ENCODE data around the gene NYNRIN. TPM values are rescaled to one million over a fixed set of nuclear protein-coding genes. Genes with fewer than 3 reads are reported as not detected.

Gene NYNRIN
- total RNA-seq, 1 experiment from 2014 or later: 16.6 TPM

DNA sequence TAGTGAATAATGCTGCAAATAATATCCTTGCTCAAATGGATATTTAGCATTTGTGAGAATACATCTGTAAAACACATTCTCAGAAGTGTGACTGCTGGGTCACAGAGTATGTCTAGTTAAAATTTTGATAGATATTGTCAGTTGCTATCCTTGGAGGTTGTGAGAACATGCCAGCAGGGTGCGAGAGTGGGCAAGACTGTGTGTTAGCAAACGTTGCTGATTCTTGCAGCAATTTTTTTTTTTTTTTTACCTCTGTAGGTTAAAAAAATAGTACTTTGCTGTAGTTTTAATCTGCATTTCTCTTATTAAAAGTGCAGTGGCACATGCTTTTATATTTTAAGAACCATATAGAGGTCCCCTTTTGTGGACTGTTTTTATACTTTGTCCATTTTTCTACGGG lies 4.5 kb upstream of the NYNRIN start:
- CTCF ChIA-PET: no interaction called here
- no peak for DNase-seq (ENCODE audit: low spot score)
- H3K4me3 Mint-ChIP-seq: no peak overlapping the region
- POLR2A ChIA-PET: no interaction called here
- no peak overlapping the region for H3K27ac Mint-ChIP-seq
- no peaks in the 10 kb centered on the region for H3K36me3 Mint-ChIP-seq
- ATAC-seq: no peak
- no peaks in the 10 kb centered on the region for H3K9me3 Mint-ChIP-seq
- H3K27me3 Mint-ChIP-seq (ENCODE audit: low read depth): peaks cover 7% of the 10 kb centered on the region
- peaks cover 36% of the 10 kb centered on the region for H3K4me1 Mint-ChIP-seq
- no peak for TF ChIP-seq TEAD4 (CRISPR knock-in tag; IDR thresholded peaks at IDR 0.05)
- TF ChIP-seq ZNF416 (CRISPR knock-in tag; IDR thresholded peaks at IDR 0.05): no peak
- TF ChIP-seq, protein P1, sequence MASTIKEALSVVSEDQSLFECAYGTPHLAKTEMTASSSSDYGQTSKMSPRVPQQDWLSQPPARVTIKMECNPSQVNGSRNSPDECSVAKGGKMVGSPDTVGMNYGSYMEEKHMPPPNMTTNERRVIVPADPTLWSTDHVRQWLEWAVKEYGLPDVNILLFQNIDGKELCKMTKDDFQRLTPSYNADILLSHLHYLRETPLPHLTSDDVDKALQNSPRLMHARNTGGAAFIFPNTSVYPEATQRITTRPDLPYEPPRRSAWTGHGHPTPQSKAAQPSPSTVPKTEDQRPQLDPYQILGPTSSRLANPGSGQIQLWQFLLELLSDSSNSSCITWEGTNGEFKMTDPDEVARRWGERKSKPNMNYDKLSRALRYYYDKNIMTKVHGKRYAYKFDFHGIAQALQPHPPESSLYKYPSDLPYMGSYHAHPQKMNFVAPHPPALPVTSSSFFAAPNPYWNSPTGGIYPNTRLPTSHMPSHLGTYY (CRISPR knock-in tag; IDR thresholded peaks at IDR 0.05): no peak
- no peak for TF ChIP-seq FOXK1 (CRISPR knock-in tag; IDR thresholded peaks at IDR 0.05)
- TF ChIP-seq, protein P2, sequence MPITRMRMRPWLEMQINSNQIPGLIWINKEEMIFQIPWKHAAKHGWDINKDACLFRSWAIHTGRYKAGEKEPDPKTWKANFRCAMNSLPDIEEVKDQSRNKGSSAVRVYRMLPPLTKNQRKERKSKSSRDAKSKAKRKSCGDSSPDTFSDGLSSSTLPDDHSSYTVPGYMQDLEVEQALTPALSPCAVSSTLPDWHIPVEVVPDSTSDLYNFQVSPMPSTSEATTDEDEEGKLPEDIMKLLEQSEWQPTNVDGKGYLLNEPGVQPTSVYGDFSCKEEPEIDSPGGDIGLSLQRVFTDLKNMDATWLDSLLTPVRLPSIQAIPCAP (CRISPR knock-in tag; IDR thresholded peaks at IDR 0.05): no peak
- TF ChIP-seq, protein P3, sequence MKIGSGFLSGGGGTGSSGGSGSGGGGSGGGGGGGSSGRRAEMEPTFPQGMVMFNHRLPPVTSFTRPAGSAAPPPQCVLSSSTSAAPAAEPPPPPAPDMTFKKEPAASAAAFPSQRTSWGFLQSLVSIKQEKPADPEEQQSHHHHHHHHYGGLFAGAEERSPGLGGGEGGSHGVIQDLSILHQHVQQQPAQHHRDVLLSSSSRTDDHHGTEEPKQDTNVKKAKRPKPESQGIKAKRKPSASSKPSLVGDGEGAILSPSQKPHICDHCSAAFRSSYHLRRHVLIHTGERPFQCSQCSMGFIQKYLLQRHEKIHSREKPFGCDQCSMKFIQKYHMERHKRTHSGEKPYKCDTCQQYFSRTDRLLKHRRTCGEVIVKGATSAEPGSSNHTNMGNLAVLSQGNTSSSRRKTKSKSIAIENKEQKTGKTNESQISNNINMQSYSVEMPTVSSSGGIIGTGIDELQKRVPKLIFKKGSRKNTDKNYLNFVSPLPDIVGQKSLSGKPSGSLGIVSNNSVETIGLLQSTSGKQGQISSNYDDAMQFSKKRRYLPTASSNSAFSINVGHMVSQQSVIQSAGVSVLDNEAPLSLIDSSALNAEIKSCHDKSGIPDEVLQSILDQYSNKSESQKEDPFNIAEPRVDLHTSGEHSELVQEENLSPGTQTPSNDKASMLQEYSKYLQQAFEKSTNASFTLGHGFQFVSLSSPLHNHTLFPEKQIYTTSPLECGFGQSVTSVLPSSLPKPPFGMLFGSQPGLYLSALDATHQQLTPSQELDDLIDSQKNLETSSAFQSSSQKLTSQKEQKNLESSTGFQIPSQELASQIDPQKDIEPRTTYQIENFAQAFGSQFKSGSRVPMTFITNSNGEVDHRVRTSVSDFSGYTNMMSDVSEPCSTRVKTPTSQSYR (CRISPR knock-in tag; IDR thresholded peaks at IDR 0.05): no peak
- no peak for TF ChIP-seq EMX1 (CRISPR knock-in tag; IDR thresholded peaks at IDR 0.05)
- no peak for TF ChIP-seq CREM (CRISPR knock-in tag; IDR thresholded peaks at IDR 0.05)
- TF ChIP-seq ZNF396 (CRISPR knock-in tag; IDR thresholded peaks at IDR 0.05; ENCODE audit: borderline replicate concordance): no peak
- TF ChIP-seq HMGA2 (CRISPR knock-in tag; IDR thresholded peaks at IDR 0.05): no peak
- no peak for TF ChIP-seq TCF7 (CRISPR knock-in tag; IDR thresholded peaks at IDR 0.05; ENCODE audit: low read depth)
- TF ChIP-seq GABPB1 (CRISPR knock-in tag; IDR thresholded peaks at IDR 0.05): no peak
- no peak for TF ChIP-seq ZNF263 (CRISPR knock-in tag; IDR thresholded peaks at IDR 0.05; ENCODE audit: low read depth)

DNA sequence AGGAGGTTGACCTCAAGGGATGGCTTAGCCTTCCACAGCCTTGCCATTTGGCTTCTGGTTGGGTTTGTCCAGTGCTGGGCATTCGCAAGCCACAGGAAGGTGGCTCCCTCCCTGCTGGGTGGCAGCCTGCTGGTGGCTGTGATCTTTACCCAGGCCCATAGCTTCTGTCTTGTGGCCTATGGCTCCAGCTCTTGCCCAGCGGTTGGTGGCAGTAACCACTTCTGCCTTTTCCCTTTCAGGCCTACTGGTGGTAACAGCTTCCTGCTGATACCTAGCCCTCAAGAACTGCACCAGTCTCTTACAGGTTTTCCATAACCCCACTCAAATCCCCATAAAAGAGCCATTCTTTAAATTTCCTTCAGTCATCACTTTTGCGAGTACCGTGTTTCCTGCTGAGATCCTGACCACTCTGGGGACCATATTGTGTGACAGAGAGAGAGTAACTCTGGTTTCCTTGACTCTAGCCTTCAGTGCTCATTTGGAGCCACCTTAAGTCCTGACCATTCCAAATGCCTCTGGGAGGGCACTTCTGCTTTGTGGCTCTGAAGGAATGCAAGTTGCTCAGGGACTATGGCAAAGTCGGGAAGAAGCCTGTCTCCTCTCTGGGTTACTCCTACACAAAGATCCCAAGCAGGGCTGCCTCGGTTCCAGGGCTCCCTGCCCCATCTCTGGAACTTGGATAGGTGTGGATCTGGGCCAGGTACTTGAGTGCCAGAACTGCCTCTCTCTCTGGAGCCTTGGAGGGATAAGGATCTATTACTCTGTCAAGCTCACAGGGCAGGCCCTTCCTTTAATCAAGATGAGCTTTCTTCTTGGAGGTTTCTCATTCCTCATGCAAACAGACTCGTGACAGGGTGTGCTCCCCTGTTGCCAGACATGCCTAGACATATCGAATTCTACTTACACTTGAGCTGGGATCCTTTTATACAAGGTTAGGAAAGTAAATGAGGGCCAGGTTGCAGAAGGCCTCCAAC lies 2.9 kb upstream of the NYNRIN start:
- POLR2A ChIA-PET: no interaction called here
- peaks cover 43% of the 10 kb centered on the region for H3K4me1 Mint-ChIP-seq
- no peak for DNase-seq (ENCODE audit: low spot score)
- peaks cover 12% of the 10 kb centered on the region for H3K27me3 Mint-ChIP-seq (ENCODE audit: low read depth)
- no peak overlapping the region for H3K4me3 Mint-ChIP-seq
- CTCF ChIA-PET: interaction anchor here (1.1 to 2.6 kb wide), 7 partner anchors 14 to 51 kb away, joined by 3 to 15 read pairs (median 4); partner anchors contain the start of genes CBLN3 and KHNYN
- H3K27ac Mint-ChIP-seq: no peak overlapping the region
- no peaks in the 10 kb centered on the region for H3K9me3 Mint-ChIP-seq
- H3K36me3 Mint-ChIP-seq: no peaks in the 10 kb centered on the region
- ATAC-seq: no peak
- TF ChIP-seq TCF7 (CRISPR knock-in tag; IDR thresholded peaks at IDR 0.05; ENCODE audit: low read depth) (no peak), NFYB (CRISPR knock-in tag; conservative IDR thresholded peaks at IDR 0.05; ENCODE audit: low read depth) (no peak), ZNF138 (CRISPR knock-in tag; conservative IDR thresholded peaks at IDR 0.05) (no peak), GABPB1 (CRISPR knock-in tag; IDR thresholded peaks at IDR 0.05) (no peak)
- TF ChIP-seq, protein P4, sequence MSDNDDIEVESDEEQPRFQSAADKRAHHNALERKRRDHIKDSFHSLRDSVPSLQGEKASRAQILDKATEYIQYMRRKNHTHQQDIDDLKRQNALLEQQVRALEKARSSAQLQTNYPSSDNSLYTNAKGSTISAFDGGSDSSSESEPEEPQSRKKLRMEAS (CRISPR knock-in tag; IDR thresholded peaks at IDR 0.05): no peak
- TF ChIP-seq, protein P5, sequence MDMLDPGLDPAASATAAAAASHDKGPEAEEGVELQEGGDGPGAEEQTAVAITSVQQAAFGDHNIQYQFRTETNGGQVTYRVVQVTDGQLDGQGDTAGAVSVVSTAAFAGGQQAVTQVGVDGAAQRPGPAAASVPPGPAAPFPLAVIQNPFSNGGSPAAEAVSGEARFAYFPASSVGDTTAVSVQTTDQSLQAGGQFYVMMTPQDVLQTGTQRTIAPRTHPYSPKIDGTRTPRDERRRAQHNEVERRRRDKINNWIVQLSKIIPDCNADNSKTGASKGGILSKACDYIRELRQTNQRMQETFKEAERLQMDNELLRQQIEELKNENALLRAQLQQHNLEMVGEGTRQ (CRISPR knock-in tag; IDR thresholded peaks at IDR 0.05): no peak
- TF ChIP-seq, protein P6, sequence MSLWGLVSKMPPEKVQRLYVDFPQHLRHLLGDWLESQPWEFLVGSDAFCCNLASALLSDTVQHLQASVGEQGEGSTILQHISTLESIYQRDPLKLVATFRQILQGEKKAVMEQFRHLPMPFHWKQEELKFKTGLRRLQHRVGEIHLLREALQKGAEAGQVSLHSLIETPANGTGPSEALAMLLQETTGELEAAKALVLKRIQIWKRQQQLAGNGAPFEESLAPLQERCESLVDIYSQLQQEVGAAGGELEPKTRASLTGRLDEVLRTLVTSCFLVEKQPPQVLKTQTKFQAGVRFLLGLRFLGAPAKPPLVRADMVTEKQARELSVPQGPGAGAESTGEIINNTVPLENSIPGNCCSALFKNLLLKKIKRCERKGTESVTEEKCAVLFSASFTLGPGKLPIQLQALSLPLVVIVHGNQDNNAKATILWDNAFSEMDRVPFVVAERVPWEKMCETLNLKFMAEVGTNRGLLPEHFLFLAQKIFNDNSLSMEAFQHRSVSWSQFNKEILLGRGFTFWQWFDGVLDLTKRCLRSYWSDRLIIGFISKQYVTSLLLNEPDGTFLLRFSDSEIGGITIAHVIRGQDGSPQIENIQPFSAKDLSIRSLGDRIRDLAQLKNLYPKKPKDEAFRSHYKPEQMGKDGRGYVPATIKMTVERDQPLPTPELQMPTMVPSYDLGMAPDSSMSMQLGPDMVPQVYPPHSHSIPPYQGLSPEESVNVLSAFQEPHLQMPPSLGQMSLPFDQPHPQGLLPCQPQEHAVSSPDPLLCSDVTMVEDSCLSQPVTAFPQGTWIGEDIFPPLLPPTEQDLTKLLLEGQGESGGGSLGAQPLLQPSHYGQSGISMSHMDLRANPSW (CRISPR knock-in tag; conservative IDR thresholded peaks at IDR 0.05; ENCODE audit: low read depth): no peak

All from WTC11 (cell line).